Spleen (tissue), 11 donors: ENCODE data around the gene CPTP. TPM values are rescaled to one million over a fixed set of nuclear protein-coding genes. Genes with fewer than 3 reads are reported as not detected.

ENCODE experiments used
- DNase-seq: peaks from one replicate; pipeline ENCODE4 v3.0.0-alpha.2; 2020
- H3K27ac ChIP-seq, 8 donors: fragments of 200-600 bp; sonication (generic) in 7 of 8; 1 replicate in 4 of 8; 2 replicates in 4 of 8; pipeline versions ENCODE4 v1.5.0 to v1.8.0; 2016 to 2021; ENCODE audit warnings: inconsistent platforms in 4 of 8, mild to moderate bottlenecking in 4 of 8, moderate library complexity in 1 of 8
- H3K27me3 ChIP-seq, 7 donors: fragments of 200-600 bp; sonication (generic) in 6 of 7; replicated peaks in 1 of 7; 1 replicate in 4 of 7; 2 replicates in 3 of 7; pipeline versions ENCODE4 v1.5.0 to v1.8.0; 2016 to 2021; ENCODE audit warnings: inconsistent platforms in 3 of 7, mild to moderate bottlenecking in 1 of 7
- H3K36me3 ChIP-seq, 6 donors: fragments of 200-600 bp; sonication (generic) in 5 of 6; 1 replicate in 4 of 6; 2 replicates in 2 of 6; pipeline versions ENCODE4 v1.5.0 to v1.8.0; 2016 to 2021; ENCODE audit warnings: inconsistent platforms in 2 of 6
- H3K4me1 ChIP-seq, 6 donors: fragments of 200-600 bp; sonication (generic) in 5 of 6; 1 replicate in 3 of 6; 2 replicates in 3 of 6; pipeline versions ENCODE4 v1.5.0 to v1.8.0; 2016 to 2021; ENCODE audit warnings: inconsistent platforms in 3 of 6
- H3K4me3 ChIP-seq, 8 donors: fragments of 200-600 bp; sonication (generic) in 7 of 8; 1 replicate in 4 of 8; 2 replicates in 4 of 8; pipeline versions ENCODE4 v1.5.0 to v1.8.0; 2016 to 2021; ENCODE audit warnings: inconsistent platforms in 4 of 8, mild to moderate bottlenecking in 4 of 8, moderate library complexity in 2 of 8
- H3K9me3 ChIP-seq, 8 donors: fragments of 200-600 bp; sonication (generic) in 7 of 8; 1 replicate in 4 of 8; 2 replicates in 4 of 8; pipeline versions ENCODE4 v1.5.0 to v1.8.0; 2016 to 2021; ENCODE audit warnings: inconsistent platforms in 4 of 8
- CTCF ChIP-seq, 11 experiments: fragments of 200-600 bp in 7 of 11; fragments of 450-650 bp in 4 of 11; sonication (generic) in 4 of 11; IDR thresholded peaks in 8 of 11; conservative IDR thresholded peaks in 3 of 11; 1 replicate in 7 of 11; 2 replicates in 4 of 11; pipeline versions ENCODE4 v1.4.0 to v1.8.0; 2016 to 2021; ENCODE audit warnings: antibody characterized with exemption in 11 of 11, inconsistent platforms in 4 of 11, mild to moderate bottlenecking in 1 of 11
- POLR2A ChIP-seq, 3 donors: fragments of 450-650 bp; IDR thresholded peaks; one replicate each; pipeline ENCODE4 v1.5.1; 2017; ENCODE audit warnings: antibody characterized with exemption in 3 of 3, mild to moderate bottlenecking in 1 of 3
- POLR2AphosphoS5 ChIP-seq, 3 donors: sonication (generic); formaldehyde crosslinking; IDR thresholded peaks; one replicate each; pipeline ENCODE4 v1.5.1; 2017; ENCODE audit warnings: antibody characterized with exemption in 3 of 3
- WGBS, 5 donors: extraction: QIAGEN DNeasy Blood & Tissue Kit in 3 of 5; methylation state at CpG; one replicate each; pipeline versions ENCODE4 v1.1.5 to v1.1.7; 2013 to 2018; 5-methylcytosine and 5-hydroxymethylcytosine counted together
- intact Hi-C: fragments of 100-400 bp; cut with DNase I; formaldehyde crosslinking; loops from one replicate; pipeline ENCODE4 v1.15.0; 2023; ENCODE audit warnings: low total_unique reads
- polyA plus RNA-seq, 3 donors: library from polyadenylated mRNA; stranded (reverse); fragments of 200-250 nt; gene quantifications; one replicate each; pipeline ENCODE4 v1.2.1, GENCODE V29; 2013
- total RNA-seq, 7 donors: library from RNA; depleted of rRNA in 3 of 7; stranded (reverse); fragments of >200 nt in 3 of 7; fragmentation: NEBNext Ultra II Directional in 4 of 7; extraction: Animal tissue kit (Norgen Biotek cat#: 25700) in 4 of 7; gene quantifications; one replicate each; pipeline versions ENCODE4 v1.1.0 to v1.2.1, GENCODE V29; 2016 to 2021
- donor health status: healthy with polysubstance abuse.
- donor health status: DM: no; HTN: no; CAD: no; lungs with moderate emphysema.
- donor health status: DM: no; HTN: no; CAD: no.
- donor health status: Bipolar disorder and iron deficiency.
- donor health status: healthy.
- donor health status: DM: no; HTN: no; CAD: no.
- donor health status: DM: yes; HTN: yes; CAD: no.

The CPTP gene
- total and polyA plus RNA-seq, 10 donors, result 7.5 to 42.1 (median 25.9) TPM

GRCh38 chr1:1328254-1328653 is 3.7 kb downstream of the CPTP start:
- Histone ChIP-seq H3K27me3 (no peaks in the 10 kb centered on the region), H3K36me3 (peaks cover 0 to 36% (median 21%) of the 10 kb centered on the region in 6 donors), H3K4me3 (no peak overlapping the region), H3K9me3 (no peaks in the 10 kb centered on the region), H3K27ac (peak overlapping the region in 3 of 8 donors; percentile 5 to 50 (median 16)), H3K4me1 (peaks cover 12 to 72% (median 58%) of the 10 kb centered on the region in 6 donors)
- intact Hi-C loops, result no loop called here
- WGBS, 5 donors, result 64 to 94% (median 87%) methylated on average over 5 to 15 of the region's 15 CpGs
- TF ChIP-seq POLR2AphosphoS5 (IDR thresholded peaks at IDR 0.05), result no peak
- no peak for TF ChIP-seq POLR2A (IDR thresholded peaks at IDR 0.05)
- TF ChIP-seq CTCF (IDR thresholded peaks at IDR 0.05 in 8 of 11, conservative IDR thresholded peaks at IDR 0.05 in 3 of 11), result no peak
- no peak for DNase-seq

GRCh38 chr1:1329304-1330210 is 5.0 kb downstream of the CPTP start:
- no peaks in the 10 kb centered on the region for H3K27me3 ChIP-seq
- TF ChIP-seq CTCF (IDR thresholded peaks at IDR 0.05 in 8 of 11, conservative IDR thresholded peaks at IDR 0.05 in 3 of 11) (no peak), POLR2AphosphoS5 (IDR thresholded peaks at IDR 0.05) (peak; percentile 64 to 81 (median 74)), POLR2A (IDR thresholded peaks at IDR 0.05) (no peak)
- WGBS, 5 donors, result 92 to 95% (median 93%) methylated on average over 53 to 58 of the region's 58 CpGs

DNA sequence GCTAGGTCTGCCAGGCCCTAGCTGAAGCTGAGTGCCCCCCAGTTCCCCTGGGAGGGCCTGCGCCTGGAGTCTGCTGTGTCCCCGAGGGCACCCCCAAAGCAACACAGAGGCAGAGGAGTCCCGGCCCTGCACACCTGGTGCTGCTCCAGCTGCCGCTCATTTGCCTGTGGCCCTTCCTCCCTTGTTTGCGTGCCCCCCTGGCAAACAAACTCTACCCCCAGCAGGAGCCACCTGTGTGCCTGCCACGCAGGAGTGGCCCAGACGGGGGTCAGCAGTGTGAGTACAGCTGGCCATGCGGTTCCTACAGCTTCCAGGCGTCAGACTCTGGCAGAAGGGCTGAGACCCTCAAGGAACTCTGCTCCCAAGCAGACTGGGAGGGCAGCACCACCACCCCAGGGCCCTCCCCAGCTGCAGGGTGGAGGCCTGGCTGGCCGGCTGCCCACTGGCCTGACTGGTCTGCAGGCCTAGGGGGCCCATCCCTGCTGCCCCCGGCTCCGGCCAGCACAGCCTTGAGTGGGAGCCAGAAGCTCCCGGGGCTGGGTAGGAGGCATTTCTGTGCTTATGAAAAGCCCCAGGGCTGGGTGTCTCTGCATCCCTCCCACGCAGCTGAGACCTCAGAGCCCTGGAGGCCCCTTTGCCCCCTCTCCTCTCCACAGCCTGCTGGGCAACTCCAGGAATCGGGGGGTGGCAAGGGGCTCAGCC is 5.9 kb downstream of the CPTP start:
- Histone ChIP-seq H3K27ac (peak overlapping the region in 5 of 8 donors; percentile 31 to 79 (median 46)), H3K4me3 (no peak overlapping the region), H3K27me3 (no peaks in the 10 kb centered on the region), H3K4me1 (peaks cover 6 to 77% (median 52%) of the 10 kb centered on the region in 6 donors), H3K9me3 (no peaks in the 10 kb centered on the region), H3K36me3 (peaks cover 0 to 38% (median 21%) of the 10 kb centered on the region in 6 donors)
- 72 to 77% (median 76%) methylated on average over 6 to 15 of the region's 15 CpGs for WGBS, 5 donors
- TF ChIP-seq POLR2AphosphoS5 (IDR thresholded peaks at IDR 0.05) (peak in 2 of 3 donors; percentile 14 to 34), POLR2A (IDR thresholded peaks at IDR 0.05) (no peak)
- intact Hi-C loops, result no loop called here
- no peak for DNase-seq

More at GRCh38 chr1:1329304-1330210, 5.0 kb downstream of the CPTP start:
- DNase-seq, result no peak
- Histone ChIP-seq H3K36me3 (peaks cover 0 to 36% (median 21%) of the 10 kb centered on the region in 6 donors), H3K27ac (peak overlapping the region in 1 of 8 donors; percentile 79), H3K4me3 (no peak overlapping the region), H3K9me3 (no peaks in the 10 kb centered on the region), H3K4me1 (peaks cover 9 to 74% (median 53%) of the 10 kb centered on the region in 6 donors)
- intact Hi-C loops, result no loop called here

DNA sequence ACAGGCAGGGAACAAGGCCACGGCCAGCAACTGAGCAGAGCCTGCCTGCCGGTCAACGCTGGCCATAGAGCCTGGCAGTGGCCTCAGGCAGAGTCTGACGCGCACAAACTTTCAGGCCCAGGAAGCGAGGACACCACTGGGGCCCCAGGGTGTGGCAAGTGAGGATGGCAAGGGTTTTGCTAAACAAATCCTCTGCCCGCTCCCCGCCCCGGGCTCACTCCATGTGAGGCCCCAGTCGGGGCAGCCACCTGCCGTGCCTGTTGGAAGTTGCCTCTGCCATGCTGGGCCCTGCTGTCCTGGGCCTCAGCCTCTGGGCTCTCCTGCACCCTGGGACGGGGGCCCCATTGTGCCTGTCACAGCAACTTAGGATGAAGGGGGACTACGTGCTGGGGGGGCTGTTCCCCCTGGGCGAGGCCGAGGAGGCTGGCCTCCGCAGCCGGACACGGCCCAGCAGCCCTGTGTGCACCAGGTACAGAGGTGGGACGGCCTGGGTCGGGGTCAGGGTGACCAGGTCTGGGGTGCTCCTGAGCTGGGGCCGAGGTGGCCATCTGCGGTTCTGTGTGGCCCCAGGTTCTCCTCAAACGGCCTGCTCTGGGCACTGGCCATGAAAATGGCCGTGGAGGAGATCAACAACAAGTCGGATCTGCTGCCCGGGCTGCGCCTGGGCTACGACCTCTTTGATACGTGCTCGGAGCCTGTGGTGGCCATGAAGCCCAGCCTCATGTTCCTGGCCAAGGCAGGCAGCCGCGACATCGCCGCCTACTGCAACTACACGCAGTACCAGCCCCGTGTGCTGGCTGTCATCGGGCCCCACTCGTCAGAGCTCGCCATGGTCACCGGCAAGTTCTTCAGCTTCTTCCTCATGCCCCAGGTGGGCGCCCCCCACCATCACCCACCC is 6.7 kb downstream of the CPTP start, which contains the start of gene TAS1R3:
Gene TAS1R3 (plus strand): TSS at position 213 of the 898 bp plus-strand sequence. CDS start 66 bp downstream, at position 279.
- 78 to 85% (median 81%) methylated on average over 21 to 41 of the region's 41 CpGs for WGBS, 5 donors
- Histone ChIP-seq H3K36me3 (peaks cover 0 to 41% (median 21%) of the 10 kb centered on the region in 6 donors), H3K27me3 (no peaks in the 10 kb centered on the region), H3K4me3 (peak within 1 kb of the TSS in 1 of 8 donors; percentile 34), H3K4me1 (peaks cover 0 to 72% (median 45%) of the 10 kb centered on the region in 6 donors), H3K9me3 (no peaks in the 10 kb centered on the region), H3K27ac (peak within 1 kb of the TSS in 5 of 8 donors; percentile 31 to 79 (median 46))
- DNase-seq, result no peak
- intact Hi-C loops, result no loop called here
- peak; percentile 29 to 50 (median 49) for TF ChIP-seq POLR2AphosphoS5 (IDR thresholded peaks at IDR 0.05)
- no peak for TF ChIP-seq POLR2A (IDR thresholded peaks at IDR 0.05)
